CD14-positive monocyte (primary cell): ENCODE results near the gene TAP1. TPM values are rescaled to one million over a fixed set of nuclear protein-coding genes. Genes with fewer than 3 reads are reported as not detected.
A peak's percentile ranks its signal among the peaks of the same experiment; 100 is the strongest.

Experiments
- DNase-seq, 3 donors: peaks; one replicate each; pipeline ENCODE4 v3.0.0-alpha.2; 2011 to 2022
- H2AFZ ChIP-seq: 2 replicates; pipeline ENCODE4 v1.6.0; 2012; ENCODE audit warnings: mild to moderate bottlenecking, low read depth, low read length, inconsistent platforms; ENCODE audit not compliant: insufficient read depth, poor library complexity, severe bottlenecking
- H3K27ac ChIP-seq, 2 donors: 1 replicate in 1 of 2; 2 replicates in 1 of 2; pipeline ENCODE4 v1.5.1; 2012 to 2013; ENCODE audit warnings: low read length in 2 of 2, control low read depth in 1 of 2, inconsistent platforms in 1 of 2, low read depth in 1 of 2, mild to moderate bottlenecking in 1 of 2
- H3K27me3 ChIP-seq, 2 donors: one replicate each; pipeline versions ENCODE4 v1.6.0 to v1.6.1; 2011 to 2013; ENCODE audit warnings: low read length in 2 of 2; ENCODE audit not compliant: control insufficient read depth in 2 of 2, insufficient read depth in 2 of 2
- H3K36me3 ChIP-seq, 2 donors: replicated peaks in 1 of 2; 1 replicate in 1 of 2; 2 replicates in 1 of 2; pipeline versions ENCODE4 v1.5.1 to v1.6.1; 2012 to 2013; ENCODE audit warnings: low read length in 2 of 2, control low read depth in 1 of 2, inconsistent platforms in 1 of 2, mild to moderate bottlenecking in 1 of 2; ENCODE audit not compliant: insufficient read depth in 2 of 2, control insufficient read depth in 1 of 2
- H3K4me1 ChIP-seq, 2 donors: 1 replicate in 1 of 2; 2 replicates in 1 of 2; pipeline versions ENCODE4 v1.5.1 to v1.6.1; 2012 to 2013; ENCODE audit warnings: low read length in 2 of 2, control low read depth in 1 of 2, inconsistent platforms in 1 of 2, mild to moderate bottlenecking in 1 of 2, moderate library complexity in 1 of 2; ENCODE audit not compliant: insufficient read depth in 2 of 2, control insufficient read depth in 1 of 2
- H3K4me2 ChIP-seq: replicated peaks from 2 replicates; pipeline ENCODE3; 2012; ENCODE audit warnings: low read length, moderate library complexity, mild to moderate bottlenecking; ENCODE audit not compliant: poor library complexity, severe bottlenecking; ENCODE audit errors: extremely low read depth
- H3K4me3 ChIP-seq, 3 experiments: fragments of 200-600 bp in 1 of 3; sonication (generic) in 1 of 3; replicated peaks in 1 of 3; 1 replicate in 2 of 3; 2 replicates in 1 of 3; pipeline ENCODE4 v1.5.1; 2011 to 2013; ENCODE audit warnings: low read length in 3 of 3, mild to moderate bottlenecking in 3 of 3, control low read depth in 2 of 3, low read depth in 2 of 3, inconsistent platforms in 1 of 3, moderate library complexity in 1 of 3
- H3K79me2 ChIP-seq: 2 replicates; pipeline ENCODE4 v1.6.0; 2012; ENCODE audit warnings: mild to moderate bottlenecking, control low read depth, inconsistent platforms, low read length, moderate library complexity; ENCODE audit not compliant: insufficient read depth
- H3K9ac ChIP-seq: 2 replicates; pipeline ENCODE4 v1.6.0; 2017; ENCODE audit warnings: low read length, mild to moderate bottlenecking; ENCODE audit not compliant: insufficient read depth, poor library complexity, severe bottlenecking
- H3K9me3 ChIP-seq, 2 donors: replicated peaks in 1 of 2; 1 replicate in 1 of 2; 2 replicates in 1 of 2; pipeline versions ENCODE4 v1.5.1 to v1.6.1; 2012 to 2013; ENCODE audit warnings: low read length in 2 of 2, control low read depth in 1 of 2; ENCODE audit not compliant: control insufficient read depth in 1 of 2, insufficient read depth in 1 of 2
- H4K20me1 ChIP-seq: 2 replicates; pipeline ENCODE4 v1.6.0; 2012; ENCODE audit warnings: mild to moderate bottlenecking, low read length, control low read depth, moderate library complexity; ENCODE audit not compliant: insufficient read depth
- H3K27ac Mint-ChIP-seq, 7 donors: one replicate each; pipeline ENCODE4 v1.8.0; 2020; ENCODE audit warnings: mild to moderate bottlenecking in 7 of 7, mixed read lengths in 7 of 7, moderate library complexity in 6 of 7, inconsistent platforms in 2 of 7
- H3K27me3 Mint-ChIP-seq, 3 donors: one replicate each; pipeline ENCODE4 v1.8.0; 2021 to 2022; ENCODE audit warnings: low read depth in 3 of 3, mild to moderate bottlenecking in 3 of 3, mixed read lengths in 3 of 3, moderate library complexity in 3 of 3, inconsistent platforms in 1 of 3
- H3K36me3 Mint-ChIP-seq, 2 donors: one replicate each; pipeline ENCODE4 v1.8.0; 2020; ENCODE audit warnings: mixed read lengths in 2 of 2, inconsistent platforms in 1 of 2, mild to moderate bottlenecking in 1 of 2
- H3K4me1 Mint-ChIP-seq: one replicate; pipeline ENCODE4 v1.8.0; 2020; ENCODE audit warnings: mild to moderate bottlenecking, mixed read lengths
- H3K4me3 Mint-ChIP-seq, 2 donors: one replicate each; pipeline ENCODE4 v1.8.0; 2020; ENCODE audit warnings: mild to moderate bottlenecking in 2 of 2, mixed read lengths in 2 of 2, moderate library complexity in 1 of 2
- H3K9me3 Mint-ChIP-seq, 7 donors: one replicate each; pipeline ENCODE4 v1.8.0; 2020 to 2022; ENCODE audit warnings: mixed read lengths in 7 of 7, mild to moderate bottlenecking in 6 of 7, moderate library complexity in 6 of 7, inconsistent platforms in 2 of 7
- WGBS: methylation state at CpG from one replicate; pipeline ENCODE4 v1.1.5; 2013; ENCODE audit warnings: missing lambda C conversion rate; ENCODE audit not compliant: insufficient coverage; 5-methylcytosine and 5-hydroxymethylcytosine counted together
- intact Hi-C, 2 donors: fragments of 100-400 bp; cut with micrococcal nuclease; formaldehyde crosslinking; loops; one replicate each; pipeline versions ENCODE4 v1.15.0 to v1.15.1; 2023
- polyA plus RNA-seq, 3 donors: library from polyadenylated mRNA; depleted of rRNA in 1 of 3; unstranded in 2 of 3; stranded (reverse) in 1 of 3; fragments of 300-500 nt in 2 of 3; fragments of >200 nt in 1 of 3; fragmentation: Illumina TruSeq in 2 of 3; gene quantifications; 1 replicate in 2 of 3; 2 replicates in 1 of 3; pipeline ENCODE4 v1.2.3, GENCODE V29; 2012 to 2021
- TF ChIP-seq, protein P1 (sequence below): fragments of 200-600 bp; IDR thresholded peaks from one replicate; pipeline ENCODE4 v1.8.0; 2022; ENCODE audit warnings: antibody characterized with exemption, mild to moderate bottlenecking

TAP1 gene
- polyA plus RNA-seq, 3 donors = 119 to 221 (median 204) TPM

DNA sequence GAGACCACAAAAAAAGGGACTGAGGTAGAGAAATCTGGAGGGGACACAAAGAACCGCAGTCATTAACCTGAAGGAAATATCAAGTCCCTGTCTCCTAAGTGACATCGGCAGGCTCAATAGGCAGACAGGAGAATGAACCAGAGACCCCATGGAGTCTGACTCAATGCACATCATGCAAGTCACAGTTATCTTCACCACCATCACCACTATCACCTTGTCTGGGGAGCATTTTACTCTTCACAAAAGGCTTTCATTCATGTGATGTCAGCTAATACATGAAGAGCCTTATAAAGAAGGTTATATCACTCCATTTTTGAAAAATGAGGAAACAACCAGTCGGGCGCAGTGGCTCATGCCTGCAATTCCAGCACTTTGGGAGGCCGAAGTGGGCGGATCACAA, 4.4 kb downstream of the TAP1 start:
- no peaks in the 10 kb centered on the region for H3K27me3 ChIP-seq
- intact Hi-C loops = no loop called here
- H3K4me3 ChIP-seq = no peak overlapping the region
- no peak overlapping the region for H3K4me2 ChIP-seq
- Mint-ChIP-seq H3K27ac (peak overlapping the region in 2 of 7 donors; percentile 43 to 44), H3K36me3 (peaks cover 63 to 72% of the 10 kb centered on the region in 2 donors), H3K27me3 (peaks cover 0 to 8% (median 0%) of the 10 kb centered on the region in 3 donors), H3K4me3 (no peak overlapping the region), H3K4me1 (peaks cover 74% of the 10 kb centered on the region), H3K9me3 (peaks cover 0 to 10% (median 3%) of the 10 kb centered on the region in 7 donors)
- H3K4me1 ChIP-seq = peaks cover 49 to 67% of the 10 kb centered on the region in 2 donors
- H4K20me1 ChIP-seq = peaks cover 77% of the 10 kb centered on the region
- peak overlapping the region in 1 of 2 donors; percentile 20 for H3K27ac ChIP-seq
- peaks cover 96% of the 10 kb centered on the region for H3K79me2 ChIP-seq
- WGBS = 97% methylated on average over 4 of the region's 6 CpGs
- H2AFZ ChIP-seq = no peak overlapping the region
- TF ChIP-seq, protein P1, sequence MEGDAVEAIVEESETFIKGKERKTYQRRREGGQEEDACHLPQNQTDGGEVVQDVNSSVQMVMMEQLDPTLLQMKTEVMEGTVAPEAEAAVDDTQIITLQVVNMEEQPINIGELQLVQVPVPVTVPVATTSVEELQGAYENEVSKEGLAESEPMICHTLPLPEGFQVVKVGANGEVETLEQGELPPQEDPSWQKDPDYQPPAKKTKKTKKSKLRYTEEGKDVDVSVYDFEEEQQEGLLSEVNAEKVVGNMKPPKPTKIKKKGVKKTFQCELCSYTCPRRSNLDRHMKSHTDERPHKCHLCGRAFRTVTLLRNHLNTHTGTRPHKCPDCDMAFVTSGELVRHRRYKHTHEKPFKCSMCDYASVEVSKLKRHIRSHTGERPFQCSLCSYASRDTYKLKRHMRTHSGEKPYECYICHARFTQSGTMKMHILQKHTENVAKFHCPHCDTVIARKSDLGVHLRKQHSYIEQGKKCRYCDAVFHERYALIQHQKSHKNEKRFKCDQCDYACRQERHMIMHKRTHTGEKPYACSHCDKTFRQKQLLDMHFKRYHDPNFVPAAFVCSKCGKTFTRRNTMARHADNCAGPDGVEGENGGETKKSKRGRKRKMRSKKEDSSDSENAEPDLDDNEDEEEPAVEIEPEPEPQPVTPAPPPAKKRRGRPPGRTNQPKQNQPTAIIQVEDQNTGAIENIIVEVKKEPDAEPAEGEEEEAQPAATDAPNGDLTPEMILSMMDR = no peak
- DNase-seq = no peak
- peaks cover 55 to 64% of the 10 kb centered on the region in 2 donors for H3K36me3 ChIP-seq
- H3K9ac ChIP-seq = no peak overlapping the region
- H3K9me3 ChIP-seq = no peaks in the 10 kb centered on the region

DNA sequence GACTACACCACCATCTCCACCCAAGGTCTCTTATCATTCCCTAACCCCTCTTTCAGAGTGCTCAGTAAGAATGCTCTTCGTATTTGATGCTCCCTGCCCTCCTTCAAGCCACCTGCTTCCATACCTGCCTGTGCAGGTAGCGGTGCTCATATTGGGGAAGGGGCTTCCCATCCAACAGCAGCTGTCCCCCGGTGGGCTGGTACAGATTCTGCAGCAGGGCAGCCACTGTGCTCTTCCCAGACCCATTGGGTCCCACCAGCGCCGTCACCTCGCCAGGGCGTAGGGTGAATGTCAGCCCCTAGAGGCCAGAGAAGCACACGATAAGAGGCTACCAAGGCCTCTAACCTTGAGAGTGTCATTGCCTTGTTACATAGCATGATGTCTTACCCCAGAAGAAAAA, 5.7 kb downstream of the TAP1 start:
- Histone ChIP-seq H3K4me2 (no peak overlapping the region), H3K4me3 (no peak overlapping the region), H3K79me2 (peaks cover 99% of the 10 kb centered on the region), H3K27me3 (no peaks in the 10 kb centered on the region), H3K9ac (no peak overlapping the region), H3K36me3 (peaks cover 55 to 64% of the 10 kb centered on the region in 2 donors), H2AFZ (no peak overlapping the region), H3K9me3 (no peaks in the 10 kb centered on the region), H4K20me1 (peaks cover 73% of the 10 kb centered on the region), H3K4me1 (peaks cover 56 to 75% of the 10 kb centered on the region in 2 donors), H3K27ac (no peak overlapping the region)
- no peak for DNase-seq
- TF ChIP-seq, protein P1 = no peak
- Mint-ChIP-seq H3K27ac (peak overlapping the region in 3 of 7 donors; percentile 28 to 58 (median 44)), H3K4me1 (peaks cover 80% of the 10 kb centered on the region), H3K27me3 (peaks cover 0 to 8% (median 0%) of the 10 kb centered on the region in 3 donors), H3K36me3 (peaks cover 66 to 75% of the 10 kb centered on the region in 2 donors), H3K4me3 (no peak overlapping the region), H3K9me3 (peaks cover 0 to 10% (median 3%) of the 10 kb centered on the region in 7 donors)
- intact Hi-C loops = no loop called here
- 99% methylated on average over 8 of the region's 8 CpGs for WGBS
